ENCODE data around the gene CDON. TPM values are rescaled to one million over a fixed set of nuclear protein-coding genes. Genes with fewer than 3 reads are reported as not detected.

Gene CDON
- total and polyA plus RNA-seq, 2 of the 13 experiments (the other 11 are each of a cell fraction or from before 2014, with no cell fraction given), result 9.6 to 12.8 TPM

- TF ChIP-seq, protein P1, sequence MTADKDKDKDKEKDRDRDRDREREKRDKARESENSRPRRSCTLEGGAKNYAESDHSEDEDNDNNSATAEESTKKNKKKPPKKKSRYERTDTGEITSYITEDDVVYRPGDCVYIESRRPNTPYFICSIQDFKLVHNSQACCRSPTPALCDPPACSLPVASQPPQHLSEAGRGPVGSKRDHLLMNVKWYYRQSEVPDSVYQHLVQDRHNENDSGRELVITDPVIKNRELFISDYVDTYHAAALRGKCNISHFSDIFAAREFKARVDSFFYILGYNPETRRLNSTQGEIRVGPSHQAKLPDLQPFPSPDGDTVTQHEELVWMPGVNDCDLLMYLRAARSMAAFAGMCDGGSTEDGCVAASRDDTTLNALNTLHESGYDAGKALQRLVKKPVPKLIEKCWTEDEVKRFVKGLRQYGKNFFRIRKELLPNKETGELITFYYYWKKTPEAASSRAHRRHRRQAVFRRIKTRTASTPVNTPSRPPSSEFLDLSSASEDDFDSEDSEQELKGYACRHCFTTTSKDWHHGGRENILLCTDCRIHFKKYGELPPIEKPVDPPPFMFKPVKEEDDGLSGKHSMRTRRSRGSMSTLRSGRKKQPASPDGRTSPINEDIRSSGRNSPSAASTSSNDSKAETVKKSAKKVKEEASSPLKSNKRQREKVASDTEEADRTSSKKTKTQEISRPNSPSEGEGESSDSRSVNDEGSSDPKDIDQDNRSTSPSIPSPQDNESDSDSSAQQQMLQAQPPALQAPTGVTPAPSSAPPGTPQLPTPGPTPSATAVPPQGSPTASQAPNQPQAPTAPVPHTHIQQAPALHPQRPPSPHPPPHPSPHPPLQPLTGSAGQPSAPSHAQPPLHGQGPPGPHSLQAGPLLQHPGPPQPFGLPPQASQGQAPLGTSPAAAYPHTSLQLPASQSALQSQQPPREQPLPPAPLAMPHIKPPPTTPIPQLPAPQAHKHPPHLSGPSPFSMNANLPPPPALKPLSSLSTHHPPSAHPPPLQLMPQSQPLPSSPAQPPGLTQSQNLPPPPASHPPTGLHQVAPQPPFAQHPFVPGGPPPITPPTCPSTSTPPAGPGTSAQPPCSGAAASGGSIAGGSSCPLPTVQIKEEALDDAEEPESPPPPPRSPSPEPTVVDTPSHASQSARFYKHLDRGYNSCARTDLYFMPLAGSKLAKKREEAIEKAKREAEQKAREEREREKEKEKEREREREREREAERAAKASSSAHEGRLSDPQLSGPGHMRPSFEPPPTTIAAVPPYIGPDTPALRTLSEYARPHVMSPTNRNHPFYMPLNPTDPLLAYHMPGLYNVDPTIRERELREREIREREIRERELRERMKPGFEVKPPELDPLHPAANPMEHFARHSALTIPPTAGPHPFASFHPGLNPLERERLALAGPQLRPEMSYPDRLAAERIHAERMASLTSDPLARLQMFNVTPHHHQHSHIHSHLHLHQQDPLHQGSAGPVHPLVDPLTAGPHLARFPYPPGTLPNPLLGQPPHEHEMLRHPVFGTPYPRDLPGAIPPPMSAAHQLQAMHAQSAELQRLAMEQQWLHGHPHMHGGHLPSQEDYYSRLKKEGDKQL (CRISPR knock-in tag; IDR thresholded peaks at IDR 0.05; ENCODE audit: low read depth), result no peak
- TF ChIP-seq HNF4G (IDR thresholded peaks at IDR 0.05; ENCODE audit: borderline replicate concordance, low read depth, low read length) (peak; percentile 85), HNF4G (CRISPR knock-in tag; IDR thresholded peaks at IDR 0.05; ENCODE audit: borderline replicate concordance, low read depth) (peak; percentile 57; the same call in 1 of the 2 replicates), ZNF501 (CRISPR knock-in tag; IDR thresholded peaks at IDR 0.05) (0 out of 2 replicates have a peak, but pooled peaks have one; percentile 24), ZNF451 (CRISPR knock-in tag; IDR thresholded peaks at IDR 0.05) (no peak), ZNF207 (IDR thresholded peaks at IDR 0.05; ENCODE audit: borderline replicate concordance) (no peak), HOXA5 (CRISPR knock-in tag; IDR thresholded peaks at IDR 0.05) (no peak), REXO4 (CRISPR knock-in tag; IDR thresholded peaks at IDR 0.05; ENCODE audit: borderline replicate concordance) (no peak), ZNF468 (CRISPR knock-in tag; IDR thresholded peaks at IDR 0.05) (no peak), FOXM1 (CRISPR knock-in tag; IDR thresholded peaks at IDR 0.05) (no peak), PAWR (CRISPR knock-in tag; IDR thresholded peaks at IDR 0.05; ENCODE audit: borderline replicate concordance) (no peak), ZMYM4 (CRISPR knock-in tag; IDR thresholded peaks at IDR 0.05) (peak; percentile 63; the same call in 1 of the 2 replicates), ZMAT3 (CRISPR knock-in tag; conservative IDR thresholded peaks at IDR 0.05) (no peak), EP300 (IDR thresholded peaks at IDR 0.05; ENCODE audit: low read depth in 2 of 2, low read length in 2 of 2) (peak in 1 of 2 experiments; percentile 76; a peak in 2 of 4 replicates), EP300 (CRISPR knock-in tag; IDR thresholded peaks at IDR 0.05; ENCODE audit: borderline replicate concordance) (no peak), TOPORS (CRISPR knock-in tag; IDR thresholded peaks at IDR 0.05) (no peak), ZNF678 (CRISPR knock-in tag; IDR thresholded peaks at IDR 0.05) (no peak), BRCA1 (CRISPR knock-in tag; IDR thresholded peaks at IDR 0.05) (no peak), ZNF274 (CRISPR knock-in tag; IDR thresholded peaks at IDR 0.05) (no peak), TEAD3 (CRISPR knock-in tag; optimal IDR thresholded peaks at IDR 0.05; ENCODE audit: borderline replicate concordance) (no peak), SOX13 (IDR thresholded peaks at IDR 0.05) (0 out of 2 replicates have a peak, but pooled peaks have one; percentile 27), SOX13 (CRISPR knock-in tag; conservative IDR thresholded peaks at IDR 0.05 in 1 of 2, IDR thresholded peaks at IDR 0.05 in 1 of 2) (peak in 1 of 2 experiments; percentile 74; a peak in 2 of 4 replicates), ZFP36L1 (CRISPR knock-in tag; IDR thresholded peaks at IDR 0.05) (no peak), NFE2L2 (IDR thresholded peaks at IDR 0.05; ENCODE audit: low read length) (no peak), SP4 (CRISPR knock-in tag; IDR thresholded peaks at IDR 0.05) (no peak)
- TF ChIP-seq, protein P2, sequence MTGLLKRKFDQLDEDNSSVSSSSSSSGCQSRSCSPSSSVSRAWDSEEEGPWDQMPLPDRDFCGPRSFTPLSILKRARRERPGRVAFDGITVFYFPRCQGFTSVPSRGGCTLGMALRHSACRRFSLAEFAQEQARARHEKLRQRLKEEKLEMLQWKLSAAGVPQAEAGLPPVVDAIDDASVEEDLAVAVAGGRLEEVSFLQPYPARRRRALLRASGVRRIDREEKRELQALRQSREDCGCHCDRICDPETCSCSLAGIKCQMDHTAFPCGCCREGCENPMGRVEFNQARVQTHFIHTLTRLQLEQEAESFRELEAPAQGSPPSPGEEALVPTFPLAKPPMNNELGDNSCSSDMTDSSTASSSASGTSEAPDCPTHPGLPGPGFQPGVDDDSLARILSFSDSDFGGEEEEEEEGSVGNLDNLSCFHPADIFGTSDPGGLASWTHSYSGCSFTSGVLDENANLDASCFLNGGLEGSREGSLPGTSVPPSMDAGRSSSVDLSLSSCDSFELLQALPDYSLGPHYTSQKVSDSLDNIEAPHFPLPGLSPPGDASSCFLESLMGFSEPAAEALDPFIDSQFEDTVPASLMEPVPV (CRISPR knock-in tag; IDR thresholded peaks at IDR 0.05), result 0 out of 2 replicates have a peak, but pooled peaks have one; percentile 28
Observed at GRCh38 chr11:126088999-126089398, 26.3 kb upstream of the CDON start (continued).

Data from HepG2 (cell line).